PC-3 (cell line): ENCODE results near the gene CPEB2.

Source experiments
- CTCF ChIP-seq: fragments of 300-600 bp; sonication (generic); conservative IDR thresholded peaks from 2 replicates; pipeline ENCODE4 v1.5.1; 2017; ENCODE audit warnings: antibody characterized with exemption, low read depth, mild to moderate bottlenecking, low read length
- EZH2 ChIP-seq: fragments of 300-600 bp; sonication (generic); IDR thresholded peaks from one replicate; pipeline ENCODE4 v1.6.1; 2017; ENCODE audit warnings: antibody characterized with exemption, mild to moderate bottlenecking, low read length; ENCODE audit not compliant: unreplicated experiment
- EZH2phosphoT487 ChIP-seq: fragments of 300-600 bp; sonication (generic); IDR thresholded peaks from 2 replicates; pipeline ENCODE4 v1.6.1; 2018; ENCODE audit warnings: mild to moderate bottlenecking, antibody characterized with exemption, low read length, borderline replicate concordance

- no peak for TF ChIP-seq EZH2phosphoT487
- TF ChIP-seq EZH2 = no peak
- no peak for TF ChIP-seq CTCF
Measured at GRCh38 chr4:15031993-15032675, 29.9 kb downstream of the CPEB2 start.
